Sigmoid colon (tissue), 7 donors: ENCODE measurements around the gene C2CD5. TPM values are rescaled to one million over a fixed set of nuclear protein-coding genes. Genes with fewer than 3 reads are reported as not detected.
"Not testable (repeated sequence)": the region's sequence is repeated elsewhere in the genome, so short reads cannot be mapped to it uniquely, and the experiment has no call there.

Experiments used
- DNase-seq: peaks from one replicate; pipeline ENCODE4 v3.0.0-alpha.2; 2019
- H3K27ac ChIP-seq, 4 donors: fragments of 200-600 bp; sonication (generic); one replicate each; pipeline ENCODE4 v1.5.1; 2016 to 2019; ENCODE audit warnings: mild to moderate bottlenecking in 1 of 4
- H3K27me3 ChIP-seq, 3 donors: fragments of 200-600 bp; sonication (generic); one replicate each; pipeline ENCODE4 v1.5.1; 2019; ENCODE audit warnings: mild to moderate bottlenecking in 1 of 3
- H3K36me3 ChIP-seq, 4 donors: fragments of 200-600 bp; sonication (generic); one replicate each; pipeline ENCODE4 v1.5.1; 2016 to 2019
- H3K4me1 ChIP-seq, 4 donors: fragments of 200-600 bp; sonication (generic); one replicate each; pipeline ENCODE4 v1.5.1; 2017 to 2019
- H3K4me3 ChIP-seq, 4 donors: fragments of 200-600 bp; sonication (generic); one replicate each; pipeline ENCODE4 v1.5.1; 2017 to 2019; ENCODE audit warnings: mild to moderate bottlenecking in 2 of 4, moderate library complexity in 1 of 4
- H3K9me3 ChIP-seq, 4 donors: fragments of 200-600 bp in 3 of 4; sonication (generic) in 3 of 4; one replicate each; pipeline versions ENCODE4 v1.5.1 to v1.6.1; 2013 to 2019
- EP300 ChIP-seq, 4 donors: sonication (generic); formaldehyde crosslinking; IDR thresholded peaks; one replicate each; pipeline ENCODE4 v1.6.1; 2017; ENCODE audit warnings: antibody characterized with exemption in 4 of 4
- POLR2A ChIP-seq, 2 donors: fragments of 450-650 bp; IDR thresholded peaks; one replicate each; pipeline ENCODE4 v1.6.1; 2016; ENCODE audit warnings: antibody characterized with exemption in 2 of 2, mild to moderate bottlenecking in 2 of 2, moderate library complexity in 2 of 2
- POLR2AphosphoS5 ChIP-seq, 4 donors: sonication (generic); formaldehyde crosslinking; IDR thresholded peaks; one replicate each; pipeline ENCODE4 v1.6.1; 2017; ENCODE audit warnings: antibody characterized with exemption in 4 of 4
- WGBS, 2 donors: extraction: QIAGEN DNeasy Blood & Tissue Kit; methylation state at CpG; one replicate each; pipeline ENCODE4 v1.1.7; 2013; 5-methylcytosine and 5-hydroxymethylcytosine counted together
- intact Hi-C: fragments of 100-400 bp; cut with DNase I; formaldehyde crosslinking; loops from one replicate; pipeline ENCODE4 v1.15.1; 2023
- polyA plus RNA-seq, 3 donors: library from polyadenylated mRNA; stranded (reverse); fragments of 200-250 nt; gene quantifications; one replicate each; pipeline ENCODE4 v1.2.3, GENCODE V29; 2013
- total RNA-seq, 4 donors: library from RNA; depleted of rRNA; stranded (reverse); fragments of >200 nt; gene quantifications; one replicate each; pipeline ENCODE4 v1.1.0, GENCODE V29; 2016
- TF ChIP-seq, protein P1 (sequence below), 4 experiments: fragments of 450-650 bp in 3 of 4; fragments of 200-600 bp in 1 of 4; IDR thresholded peaks; one replicate each; pipeline ENCODE4 v1.5.1; 2016 to 2019; ENCODE audit warnings: antibody characterized with exemption in 4 of 4, mild to moderate bottlenecking in 3 of 4, moderate library complexity in 2 of 4
- donor health status: healthy with polysubstance abuse.
- donor health status: Bipolar disorder and iron deficiency.
- donor health status: healthy.

The C2CD5 gene
- total and polyA plus RNA-seq, 7 donors: 21.6 to 60.1 (median 40.7) TPM

DNA sequence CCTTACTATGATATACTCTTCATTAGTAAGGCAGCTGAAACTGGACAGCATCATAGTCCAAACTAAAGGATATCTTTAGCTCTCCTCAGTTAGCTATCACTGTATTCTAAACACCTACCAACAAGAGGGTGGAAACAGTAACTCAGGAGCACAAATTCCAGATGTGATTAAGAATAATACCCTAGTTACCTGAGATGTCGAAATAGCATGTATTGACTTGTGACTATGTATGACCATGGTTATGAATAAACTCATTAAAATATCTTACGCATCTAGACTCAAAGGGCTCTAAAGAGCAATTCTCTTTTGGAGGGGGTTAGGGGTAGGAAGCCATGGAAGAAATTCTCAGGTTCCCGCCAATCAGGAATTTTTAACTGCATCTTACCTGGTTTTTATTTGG, 90.8 kb downstream of the C2CD5 start:
- no peak for TF ChIP-seq EP300 (IDR thresholded peaks at IDR 0.05)
- TF ChIP-seq, protein P1, sequence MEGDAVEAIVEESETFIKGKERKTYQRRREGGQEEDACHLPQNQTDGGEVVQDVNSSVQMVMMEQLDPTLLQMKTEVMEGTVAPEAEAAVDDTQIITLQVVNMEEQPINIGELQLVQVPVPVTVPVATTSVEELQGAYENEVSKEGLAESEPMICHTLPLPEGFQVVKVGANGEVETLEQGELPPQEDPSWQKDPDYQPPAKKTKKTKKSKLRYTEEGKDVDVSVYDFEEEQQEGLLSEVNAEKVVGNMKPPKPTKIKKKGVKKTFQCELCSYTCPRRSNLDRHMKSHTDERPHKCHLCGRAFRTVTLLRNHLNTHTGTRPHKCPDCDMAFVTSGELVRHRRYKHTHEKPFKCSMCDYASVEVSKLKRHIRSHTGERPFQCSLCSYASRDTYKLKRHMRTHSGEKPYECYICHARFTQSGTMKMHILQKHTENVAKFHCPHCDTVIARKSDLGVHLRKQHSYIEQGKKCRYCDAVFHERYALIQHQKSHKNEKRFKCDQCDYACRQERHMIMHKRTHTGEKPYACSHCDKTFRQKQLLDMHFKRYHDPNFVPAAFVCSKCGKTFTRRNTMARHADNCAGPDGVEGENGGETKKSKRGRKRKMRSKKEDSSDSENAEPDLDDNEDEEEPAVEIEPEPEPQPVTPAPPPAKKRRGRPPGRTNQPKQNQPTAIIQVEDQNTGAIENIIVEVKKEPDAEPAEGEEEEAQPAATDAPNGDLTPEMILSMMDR (IDR thresholded peaks at IDR 0.05): no peak
- TF ChIP-seq POLR2A (IDR thresholded peaks at IDR 0.05): no peak
- no peak for TF ChIP-seq POLR2AphosphoS5 (IDR thresholded peaks at IDR 0.05)
- intact Hi-C loops: no loop called here
- no peak overlapping the region for H3K4me3 ChIP-seq
- no peaks in the 10 kb centered on the region for H3K4me1 ChIP-seq
- peaks cover 0 to 24% (median 4%) of the 10 kb centered on the region in 4 donors for H3K36me3 ChIP-seq
- no peaks in the 10 kb centered on the region for H3K27me3 ChIP-seq
- no peak for DNase-seq
- H3K9me3 ChIP-seq: no peaks in the 10 kb centered on the region
- H3K27ac ChIP-seq: no peak overlapping the region
- WGBS, 2 donors: 97 to 98% methylated on average over 3 of the region's 3 CpGs

DNA sequence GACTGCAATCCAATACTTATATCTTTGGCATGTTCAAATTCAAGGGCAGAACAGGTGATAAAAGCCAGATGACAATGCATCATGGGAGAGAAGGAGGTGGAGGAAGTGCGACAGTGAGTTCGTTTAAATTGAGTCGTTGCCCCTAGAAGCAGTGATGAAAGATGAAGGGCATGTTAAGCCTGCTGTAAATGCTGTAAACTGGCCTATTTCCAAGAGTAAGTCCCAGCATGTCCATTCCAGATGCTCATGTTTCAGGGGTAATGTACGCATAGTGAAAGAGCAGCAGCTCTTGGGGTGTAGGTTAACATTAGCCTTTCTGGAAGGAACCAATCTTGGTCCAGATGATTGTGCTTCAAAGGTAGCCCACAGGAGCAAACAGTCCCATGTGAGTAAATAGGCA, 97.1 kb downstream of the C2CD5 start:
- DNase-seq: no peak
- H3K4me3 ChIP-seq: no peak overlapping the region
- 39 to 65% methylated on average over 4 of the region's 4 CpGs for WGBS, 2 donors
- H3K4me1 ChIP-seq: peaks cover 0 to 11% (median 3%) of the 10 kb centered on the region in 4 donors
- H3K36me3 ChIP-seq: peaks cover 0 to 14% (median 0%) of the 10 kb centered on the region in 4 donors
- no peaks in the 10 kb centered on the region for H3K27me3 ChIP-seq
- no peak overlapping the region for H3K27ac ChIP-seq
- no peak for TF ChIP-seq POLR2A (IDR thresholded peaks at IDR 0.05)
- intact Hi-C loops: no loop called here
- no peaks in the 10 kb centered on the region for H3K9me3 ChIP-seq

- intact Hi-C loops: loop anchor here (5.0 kb wide), 1 partner anchor 342 kb away; no protein-coding TSS in a partner anchor
- WGBS, 2 donors: 78 to 90% methylated on average over 11 of the region's 11 CpGs
- DNase-seq, H3K4me3 ChIP-seq, H3K27ac ChIP-seq, H3K36me3 ChIP-seq, H3K9me3 ChIP-seq, H3K27me3 ChIP-seq: not testable (repeated sequence)
- peaks cover 0 to 11% (median 3%) of the 10 kb centered on the region in 4 donors for H3K4me1 ChIP-seq
These were observed 100.1 kb downstream of the C2CD5 start for GRCh38 chr12:22444317-22444665.

GRCh38 chr12:22443379-22444316, 100.7 kb downstream of the C2CD5 start:
- Histone ChIP-seq H3K27ac (no peak overlapping the region), H3K9me3 (no peaks in the 10 kb centered on the region), H3K27me3 (no peaks in the 10 kb centered on the region), H3K36me3 (no peaks in the 10 kb centered on the region), H3K4me1 (peaks cover 0 to 11% (median 3%) of the 10 kb centered on the region in 4 donors), H3K4me3 (no peak overlapping the region)
- WGBS, 2 donors: 32 to 39% methylated on average over 17 of the region's 17 CpGs
- DNase-seq: peak; percentile 78
- no peak for TF ChIP-seq POLR2A (IDR thresholded peaks at IDR 0.05)
- TF ChIP-seq, protein P1 (IDR thresholded peaks at IDR 0.05): peak; percentile 62 to 73 (median 66)
- intact Hi-C loops: loop anchor here (1.0 to 5.0 kb wide), 3 partner anchors 108 to 361 kb away; no protein-coding TSS in a partner anchor

- no peaks in the 10 kb centered on the region for H3K36me3 ChIP-seq
- no peaks in the 10 kb centered on the region for H3K27me3 ChIP-seq
- H3K4me1 ChIP-seq: no peaks in the 10 kb centered on the region
- intact Hi-C loops: no loop called here
- H3K27ac ChIP-seq: peak overlapping the region in 1 of 4 donors; percentile 50
- DNase-seq: no peak
- no peak overlapping the region for H3K4me3 ChIP-seq
- no peaks in the 10 kb centered on the region for H3K9me3 ChIP-seq
- WGBS, 2 donors: 61 to 72% methylated on average over 10 of the region's 10 CpGs
- TF ChIP-seq, protein P1 (IDR thresholded peaks at IDR 0.05): no peak
- no peak for TF ChIP-seq EP300 (IDR thresholded peaks at IDR 0.05)
- no peak for TF ChIP-seq POLR2AphosphoS5 (IDR thresholded peaks at IDR 0.05)
- no peak for TF ChIP-seq POLR2A (IDR thresholded peaks at IDR 0.05)
These were observed 107.1 kb downstream of the C2CD5 start for GRCh38 chr12:22437031-22437806.
